Sigmoid colon (tissue), 7 donors: ENCODE measurements around the gene PHETA1. TPM values are rescaled to one million over a fixed set of nuclear protein-coding genes. Genes with fewer than 3 reads are reported as not detected.
A peak's percentile ranks its signal among the peaks of the same experiment; 100 is the strongest.
"Not testable (repeated sequence)": the region's sequence is repeated elsewhere in the genome, so short reads cannot be mapped to it uniquely, and the experiment has no call there.

Experiments used
- DNase-seq: peaks from one replicate; pipeline ENCODE4 v3.0.0-alpha.2; 2019
- H3K27ac ChIP-seq, 4 donors: fragments of 200-600 bp; sonication (generic); one replicate each; pipeline ENCODE4 v1.5.1; 2016 to 2019; ENCODE audit warnings: mild to moderate bottlenecking in 1 of 4
- H3K27me3 ChIP-seq, 3 donors: fragments of 200-600 bp; sonication (generic); one replicate each; pipeline ENCODE4 v1.5.1; 2019; ENCODE audit warnings: mild to moderate bottlenecking in 1 of 3
- H3K36me3 ChIP-seq, 4 donors: fragments of 200-600 bp; sonication (generic); one replicate each; pipeline ENCODE4 v1.5.1; 2016 to 2019
- H3K4me1 ChIP-seq, 4 donors: fragments of 200-600 bp; sonication (generic); one replicate each; pipeline ENCODE4 v1.5.1; 2017 to 2019
- H3K4me3 ChIP-seq, 4 donors: fragments of 200-600 bp; sonication (generic); one replicate each; pipeline ENCODE4 v1.5.1; 2017 to 2019; ENCODE audit warnings: mild to moderate bottlenecking in 2 of 4, moderate library complexity in 1 of 4
- H3K9me3 ChIP-seq, 4 donors: fragments of 200-600 bp in 3 of 4; sonication (generic) in 3 of 4; one replicate each; pipeline versions ENCODE4 v1.5.1 to v1.6.1; 2013 to 2019
- EP300 ChIP-seq, 4 donors: sonication (generic); formaldehyde crosslinking; IDR thresholded peaks; one replicate each; pipeline ENCODE4 v1.6.1; 2017; ENCODE audit warnings: antibody characterized with exemption in 4 of 4
- POLR2A ChIP-seq, 2 donors: fragments of 450-650 bp; IDR thresholded peaks; one replicate each; pipeline ENCODE4 v1.6.1; 2016; ENCODE audit warnings: antibody characterized with exemption in 2 of 2, mild to moderate bottlenecking in 2 of 2, moderate library complexity in 2 of 2
- POLR2AphosphoS5 ChIP-seq, 4 donors: sonication (generic); formaldehyde crosslinking; IDR thresholded peaks; one replicate each; pipeline ENCODE4 v1.6.1; 2017; ENCODE audit warnings: antibody characterized with exemption in 4 of 4
- WGBS, 2 donors: extraction: QIAGEN DNeasy Blood & Tissue Kit; methylation state at CpG; one replicate each; pipeline ENCODE4 v1.1.7; 2013; 5-methylcytosine and 5-hydroxymethylcytosine counted together
- intact Hi-C: fragments of 100-400 bp; cut with DNase I; formaldehyde crosslinking; loops from one replicate; pipeline ENCODE4 v1.15.1; 2023
- polyA plus RNA-seq, 3 donors: library from polyadenylated mRNA; stranded (reverse); fragments of 200-250 nt; gene quantifications; one replicate each; pipeline ENCODE4 v1.2.3, GENCODE V29; 2013
- total RNA-seq, 4 donors: library from RNA; depleted of rRNA; stranded (reverse); fragments of >200 nt; gene quantifications; one replicate each; pipeline ENCODE4 v1.1.0, GENCODE V29; 2016
- TF ChIP-seq, protein P1 (sequence below), 4 experiments: fragments of 450-650 bp in 3 of 4; fragments of 200-600 bp in 1 of 4; IDR thresholded peaks; one replicate each; pipeline ENCODE4 v1.5.1; 2016 to 2019; ENCODE audit warnings: antibody characterized with exemption in 4 of 4, mild to moderate bottlenecking in 3 of 4, moderate library complexity in 2 of 4
- donor health status: healthy with polysubstance abuse.
- donor health status: Bipolar disorder and iron deficiency.
- donor health status: healthy.

PHETA1 gene
- total and polyA plus RNA-seq, 7 donors, result 3.6 to 21.6 (median 6.1) TPM

DNA sequence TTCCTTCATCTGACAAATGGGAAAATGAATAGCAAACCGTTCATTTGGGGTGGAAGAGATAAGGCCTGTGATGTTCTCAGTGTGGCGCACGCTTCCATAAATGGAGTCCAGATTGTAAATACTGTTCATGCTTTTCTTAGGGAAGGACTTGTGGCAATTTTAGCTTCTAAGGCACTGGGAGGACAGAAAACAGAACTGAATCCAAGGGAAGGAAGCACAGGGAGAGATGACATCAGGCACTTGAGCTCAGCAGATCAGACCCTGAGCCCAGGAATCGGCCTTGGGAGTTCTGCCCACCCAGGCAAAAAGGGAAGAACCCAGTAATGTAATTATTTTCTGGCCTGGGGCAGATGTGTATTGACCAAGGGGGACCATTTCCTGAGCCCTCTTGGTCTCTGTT, 29.6 kb upstream of the PHETA1 start:
- 75% methylated on average over 4 of the region's 4 CpGs for WGBS, 2 donors

DNA sequence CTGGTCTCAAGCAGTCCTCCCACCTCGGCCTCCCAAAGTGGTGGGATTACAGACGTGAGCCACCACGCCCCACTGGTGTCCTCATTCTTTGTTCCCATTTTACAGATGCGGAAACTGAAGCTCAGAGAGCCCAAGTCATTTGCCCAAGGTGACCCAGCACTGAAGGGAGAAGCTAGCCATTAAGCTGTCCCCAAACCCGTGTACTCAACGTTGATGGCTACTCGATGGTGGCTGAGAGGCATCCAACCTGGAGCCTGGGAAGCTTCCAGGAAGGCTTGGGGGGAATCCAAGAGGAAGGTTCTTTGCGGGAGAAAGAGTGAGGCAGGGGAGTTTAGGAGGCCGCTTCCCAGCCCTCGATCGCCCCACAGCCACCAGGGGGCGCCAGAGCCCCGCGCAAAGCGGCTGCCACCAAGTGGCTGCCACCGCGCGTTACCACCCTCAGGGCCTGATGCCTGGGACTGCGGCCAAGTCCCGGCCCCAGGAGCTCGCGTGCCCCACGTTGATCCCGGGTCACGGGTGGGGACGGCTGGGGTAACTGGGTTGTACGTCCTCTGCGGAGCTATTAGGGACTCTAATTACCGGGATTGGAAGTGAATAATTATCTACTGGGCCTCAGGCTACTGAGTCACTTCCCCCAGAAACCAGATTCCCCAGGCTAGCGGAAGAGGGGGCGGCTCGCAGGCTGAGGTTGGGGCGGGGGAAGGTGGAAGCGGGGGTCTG, 28.0 kb upstream of the PHETA1 start:
- peak overlapping the region; percentile 6 to 40 (median 23) for H3K4me3 ChIP-seq
- H3K36me3 ChIP-seq, result no peaks in the 10 kb centered on the region
- 5 to 8% methylated on average over 34 of the region's 34 CpGs for WGBS, 2 donors
- DNase-seq, result peak; percentile 91
- H3K27ac ChIP-seq, result peak overlapping the region; percentile 41 to 74 (median 60)
- TF ChIP-seq, protein P1, sequence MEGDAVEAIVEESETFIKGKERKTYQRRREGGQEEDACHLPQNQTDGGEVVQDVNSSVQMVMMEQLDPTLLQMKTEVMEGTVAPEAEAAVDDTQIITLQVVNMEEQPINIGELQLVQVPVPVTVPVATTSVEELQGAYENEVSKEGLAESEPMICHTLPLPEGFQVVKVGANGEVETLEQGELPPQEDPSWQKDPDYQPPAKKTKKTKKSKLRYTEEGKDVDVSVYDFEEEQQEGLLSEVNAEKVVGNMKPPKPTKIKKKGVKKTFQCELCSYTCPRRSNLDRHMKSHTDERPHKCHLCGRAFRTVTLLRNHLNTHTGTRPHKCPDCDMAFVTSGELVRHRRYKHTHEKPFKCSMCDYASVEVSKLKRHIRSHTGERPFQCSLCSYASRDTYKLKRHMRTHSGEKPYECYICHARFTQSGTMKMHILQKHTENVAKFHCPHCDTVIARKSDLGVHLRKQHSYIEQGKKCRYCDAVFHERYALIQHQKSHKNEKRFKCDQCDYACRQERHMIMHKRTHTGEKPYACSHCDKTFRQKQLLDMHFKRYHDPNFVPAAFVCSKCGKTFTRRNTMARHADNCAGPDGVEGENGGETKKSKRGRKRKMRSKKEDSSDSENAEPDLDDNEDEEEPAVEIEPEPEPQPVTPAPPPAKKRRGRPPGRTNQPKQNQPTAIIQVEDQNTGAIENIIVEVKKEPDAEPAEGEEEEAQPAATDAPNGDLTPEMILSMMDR (IDR thresholded peaks at IDR 0.05), result peak; percentile 95 to 99 (median 98)
- TF ChIP-seq POLR2AphosphoS5 (IDR thresholded peaks at IDR 0.05), result peak in 3 of 4 donors; percentile 53 to 66 (median 58)
- TF ChIP-seq EP300 (IDR thresholded peaks at IDR 0.05), result no peak
- no peak for TF ChIP-seq POLR2A (IDR thresholded peaks at IDR 0.05)
- H3K4me1 ChIP-seq, result peaks cover 0 to 26% (median 16%) of the 10 kb centered on the region in 4 donors
- no peaks in the 10 kb centered on the region for H3K27me3 ChIP-seq
- intact Hi-C loops, result loop anchor here (1.0 kb wide), 1 partner anchor 54 kb away; no protein-coding TSS in a partner anchor
- H3K9me3 ChIP-seq, result no peaks in the 10 kb centered on the region

More for the DNA sequence above, 29.6 kb upstream of the PHETA1 start:
- H3K4me3 ChIP-seq, result no peak overlapping the region
- H3K36me3 ChIP-seq, result no peaks in the 10 kb centered on the region
- TF ChIP-seq POLR2A (IDR thresholded peaks at IDR 0.05) (no peak), EP300 (IDR thresholded peaks at IDR 0.05) (no peak), POLR2AphosphoS5 (IDR thresholded peaks at IDR 0.05) (peak in 1 of 4 donors; percentile 42)
- TF ChIP-seq, protein P1 (IDR thresholded peaks at IDR 0.05), result no peak
- intact Hi-C loops, result no loop called here
- no peak for DNase-seq
- no peaks in the 10 kb centered on the region for H3K27me3 ChIP-seq
- peak overlapping the region; percentile 10 to 74 (median 53) for H3K27ac ChIP-seq
- no peaks in the 10 kb centered on the region for H3K9me3 ChIP-seq
- peaks cover 0 to 31% (median 26%) of the 10 kb centered on the region in 4 donors for H3K4me1 ChIP-seq

DNA sequence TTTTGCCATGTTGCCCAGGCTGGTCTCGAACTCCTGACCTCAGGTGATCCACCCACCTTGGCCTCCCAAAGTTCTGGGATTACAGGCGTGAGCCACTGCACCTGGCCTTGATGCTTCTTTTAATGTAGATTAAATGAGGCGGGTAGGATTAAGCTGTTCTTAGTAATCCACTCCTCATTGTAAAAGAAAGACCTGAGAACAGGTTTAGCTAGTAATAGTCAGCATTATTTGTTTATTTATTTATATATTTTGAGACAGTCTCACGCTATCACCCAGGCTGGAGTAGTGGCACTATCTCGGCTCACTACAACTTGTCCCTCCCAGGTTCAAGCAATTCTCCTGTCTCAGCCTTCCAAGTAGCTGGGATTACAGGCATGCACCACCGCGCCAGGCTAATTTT, 27.4 kb upstream of the PHETA1 start:
- not testable (repeated sequence) for H3K27me3 ChIP-seq, H3K4me3 ChIP-seq, H3K9me3 ChIP-seq, H3K36me3 ChIP-seq, DNase-seq
- Histone ChIP-seq H3K4me1 (peaks cover 0 to 26% (median 16%) of the 10 kb centered on the region in 4 donors), H3K27ac (peak overlapping the region in 1 of 4 donors; percentile 56)
- WGBS, 2 donors, result 75 to 90% methylated on average over 7 of the region's 7 CpGs
- intact Hi-C loops, result loop anchor here (1.0 kb wide), 1 partner anchor 55 kb away; no protein-coding TSS in a partner anchor

DNA sequence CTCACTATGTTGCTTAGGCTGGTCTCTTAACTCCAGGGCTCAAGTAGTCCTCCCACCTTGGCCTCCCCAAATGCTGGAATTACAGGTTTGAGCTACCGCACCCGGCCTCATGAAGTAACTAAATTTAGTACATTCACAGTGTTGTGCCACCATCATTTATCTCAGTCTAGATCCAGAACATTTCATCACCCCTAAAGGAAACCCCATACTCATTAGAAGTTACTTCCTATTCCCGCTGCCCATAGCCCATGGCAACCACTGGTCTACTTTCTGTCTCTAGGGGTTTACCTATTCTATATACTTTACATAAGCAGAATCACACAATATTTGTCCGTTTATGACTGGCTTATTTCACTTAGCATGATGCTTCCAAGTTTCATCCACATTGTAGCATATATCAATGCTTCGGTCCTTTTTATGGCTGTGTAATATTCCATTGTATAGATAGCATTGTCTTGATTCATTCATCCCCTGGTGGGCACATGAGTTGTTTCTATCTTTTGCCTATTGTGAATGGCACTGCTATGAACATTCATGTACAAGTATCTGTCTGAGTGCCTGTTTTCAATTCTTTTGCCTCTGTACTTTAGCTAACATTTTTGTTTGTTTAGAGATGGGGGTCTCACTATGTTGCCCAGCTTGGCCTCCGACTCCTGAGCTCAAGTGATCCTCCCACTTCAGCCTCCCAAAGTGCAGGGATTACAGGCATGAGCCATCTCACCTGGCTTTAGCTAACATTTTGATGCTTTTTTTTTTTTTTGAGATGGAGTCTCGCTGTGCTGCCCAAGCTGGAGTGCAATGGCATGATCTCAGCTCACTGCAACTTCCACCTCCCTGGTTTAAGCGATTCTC, 26.7 kb upstream of the PHETA1 start:
- TF ChIP-seq POLR2AphosphoS5 (IDR thresholded peaks at IDR 0.05), result no peak
- no peak for TF ChIP-seq POLR2A (IDR thresholded peaks at IDR 0.05)
- TF ChIP-seq, protein P1 (IDR thresholded peaks at IDR 0.05), result no peak
- TF ChIP-seq EP300 (IDR thresholded peaks at IDR 0.05), result no peak
- no peak overlapping the region for H3K4me3 ChIP-seq
- H3K9me3 ChIP-seq, result no peaks in the 10 kb centered on the region
- WGBS, 2 donors, result 79 to 85% methylated on average over 8 of the region's 8 CpGs
- no peak overlapping the region for H3K27ac ChIP-seq
- H3K36me3 ChIP-seq, result no peaks in the 10 kb centered on the region
- intact Hi-C loops, result loop anchor here (1.0 kb wide), 1 partner anchor 56 kb away; no protein-coding TSS in a partner anchor
- peaks cover 0 to 26% (median 16%) of the 10 kb centered on the region in 4 donors for H3K4me1 ChIP-seq
- H3K27me3 ChIP-seq, result peaks cover 0 to 2% (median 0%) of the 10 kb centered on the region in 3 donors
- DNase-seq, result no peak

DNA sequence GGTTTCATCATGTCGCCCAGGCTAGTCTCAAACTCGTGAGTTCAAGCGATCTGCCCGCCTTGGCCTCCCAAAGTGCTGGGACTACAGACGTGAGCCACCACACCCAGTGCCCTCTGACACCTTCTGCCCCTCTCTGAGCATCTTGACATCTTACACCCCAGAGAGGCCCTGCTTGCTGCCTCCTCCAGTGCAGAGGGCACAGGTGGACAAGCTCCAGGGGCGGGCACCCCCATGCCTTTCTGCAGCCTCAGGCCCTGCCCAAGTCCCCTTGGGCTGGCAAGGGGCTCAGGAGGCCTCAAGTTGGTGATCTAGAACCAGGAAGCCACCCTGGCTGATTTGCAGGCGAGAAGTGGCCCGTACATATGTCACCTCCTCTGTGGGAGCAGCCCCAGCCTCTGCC, 25.6 kb upstream of the PHETA1 start:
- H3K36me3 ChIP-seq, result no peaks in the 10 kb centered on the region
- H3K27ac ChIP-seq, result no peak overlapping the region
- H3K9me3 ChIP-seq, result no peaks in the 10 kb centered on the region
- peaks cover 0 to 6% (median 0%) of the 10 kb centered on the region in 3 donors for H3K27me3 ChIP-seq
- intact Hi-C loops, result no loop called here
- TF ChIP-seq POLR2A (IDR thresholded peaks at IDR 0.05) (no peak), POLR2AphosphoS5 (IDR thresholded peaks at IDR 0.05) (no peak), EP300 (IDR thresholded peaks at IDR 0.05) (no peak)
- TF ChIP-seq, protein P1 (IDR thresholded peaks at IDR 0.05), result no peak
- DNase-seq, result no peak
- H3K4me1 ChIP-seq, result peaks cover 0 to 26% (median 16%) of the 10 kb centered on the region in 4 donors
- H3K4me3 ChIP-seq, result no peak overlapping the region
- 83% methylated on average over 8 of the region's 8 CpGs for WGBS, 2 donors
